NB4 (cell line): ENCODE results near the gene SEPTIN8.

Source experiments
- MAX ChIP-seq: IDR thresholded peaks from 2 replicates; pipeline ENCODE4 v1.6.1; 2011; ENCODE audit warnings: low read depth, low read length
- POLR2A ChIP-seq: IDR thresholded peaks from 2 replicates; pipeline ENCODE4 v1.6.1; 2011; ENCODE audit warnings: mild to moderate bottlenecking; ENCODE audit not compliant: insufficient read length; ENCODE audit errors: extremely low read depth
- TF ChIP-seq, protein P1 (sequence below): IDR thresholded peaks from one replicate; pipeline ENCODE4 v1.5.1; 2012; ENCODE audit warnings: low read depth, low read length

DNA sequence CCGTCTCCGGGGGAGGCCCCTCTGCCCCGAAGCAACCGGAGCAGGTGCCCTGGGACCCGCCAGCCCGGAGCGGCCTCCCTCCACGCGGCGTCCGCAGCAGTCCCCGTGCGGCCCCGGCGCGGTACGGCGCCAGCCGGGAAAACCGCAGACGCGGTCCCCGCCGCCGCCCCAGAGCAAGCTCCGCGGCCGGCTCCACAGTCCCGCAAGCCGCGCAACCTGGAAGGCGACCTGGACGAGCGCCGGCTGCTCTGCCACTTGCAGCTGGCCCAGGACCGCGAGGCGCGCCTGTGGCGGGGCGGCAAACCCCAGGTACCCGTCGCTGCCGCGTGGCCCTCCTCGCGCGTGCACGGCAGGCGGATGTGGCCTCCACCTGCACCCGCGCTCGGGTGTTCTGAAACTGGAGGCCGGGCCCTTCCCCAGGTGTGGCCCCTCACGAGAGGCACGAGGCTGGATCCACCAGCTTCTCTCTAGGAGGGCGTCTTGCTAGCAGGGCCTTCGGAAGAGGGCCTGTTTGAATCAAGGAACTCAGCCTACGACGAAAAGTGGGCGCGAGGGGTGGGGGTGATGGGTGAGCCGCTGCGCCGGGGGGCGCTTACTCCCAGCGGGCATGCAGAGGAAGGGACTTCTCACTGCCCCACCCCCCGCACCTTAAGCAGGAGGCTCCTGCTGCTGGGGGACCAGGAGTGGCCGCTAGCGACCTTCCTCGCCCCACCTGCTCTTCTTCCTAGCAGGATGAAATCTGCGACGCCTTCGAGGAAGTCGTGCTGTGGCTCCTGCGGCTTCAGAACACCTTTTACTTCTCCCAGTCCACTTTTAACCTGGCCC lies 29.2 kb downstream of the SEPTIN8 start:
- TF ChIP-seq, protein P1, sequence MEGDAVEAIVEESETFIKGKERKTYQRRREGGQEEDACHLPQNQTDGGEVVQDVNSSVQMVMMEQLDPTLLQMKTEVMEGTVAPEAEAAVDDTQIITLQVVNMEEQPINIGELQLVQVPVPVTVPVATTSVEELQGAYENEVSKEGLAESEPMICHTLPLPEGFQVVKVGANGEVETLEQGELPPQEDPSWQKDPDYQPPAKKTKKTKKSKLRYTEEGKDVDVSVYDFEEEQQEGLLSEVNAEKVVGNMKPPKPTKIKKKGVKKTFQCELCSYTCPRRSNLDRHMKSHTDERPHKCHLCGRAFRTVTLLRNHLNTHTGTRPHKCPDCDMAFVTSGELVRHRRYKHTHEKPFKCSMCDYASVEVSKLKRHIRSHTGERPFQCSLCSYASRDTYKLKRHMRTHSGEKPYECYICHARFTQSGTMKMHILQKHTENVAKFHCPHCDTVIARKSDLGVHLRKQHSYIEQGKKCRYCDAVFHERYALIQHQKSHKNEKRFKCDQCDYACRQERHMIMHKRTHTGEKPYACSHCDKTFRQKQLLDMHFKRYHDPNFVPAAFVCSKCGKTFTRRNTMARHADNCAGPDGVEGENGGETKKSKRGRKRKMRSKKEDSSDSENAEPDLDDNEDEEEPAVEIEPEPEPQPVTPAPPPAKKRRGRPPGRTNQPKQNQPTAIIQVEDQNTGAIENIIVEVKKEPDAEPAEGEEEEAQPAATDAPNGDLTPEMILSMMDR = no peak
- TF ChIP-seq POLR2A = no peak
- TF ChIP-seq MAX = no peak
